Karpas-422 (cell line): Measurements from ENCODE around the gene ITGB6. TPM values are rescaled to one million over a fixed set of nuclear protein-coding genes. Genes with fewer than 3 reads are reported as not detected.

Experiments
- DNase-seq: peaks from one replicate; pipeline ENCODE4 v3.0.0-alpha.2; 2015
- H2AFZ ChIP-seq: fragments of 200-600 bp; sonication (generic); 2 replicates; pipeline ENCODE4 v1.6.1; 2014; ENCODE audit warnings: antibody characterized with exemption, low read length, mixed read lengths
- H3K27ac ChIP-seq: fragments of 200-600 bp; sonication (generic); 2 replicates; pipeline ENCODE4 v1.5.1; 2014; ENCODE audit warnings: mild to moderate bottlenecking, low read length, moderate library complexity
- H3K27me3 ChIP-seq: fragments of 200-600 bp; sonication (generic); 2 replicates; pipeline ENCODE4 v1.6.1; 2014; ENCODE audit warnings: low read length, mixed read lengths
- H3K36me3 ChIP-seq: fragments of 200-600 bp; sonication (generic); 2 replicates; pipeline ENCODE4 v1.6.1; 2014; ENCODE audit warnings: low read length, mixed read lengths; ENCODE audit not compliant: insufficient read depth
- H3K4me1 ChIP-seq: fragments of 200-600 bp; sonication (generic); 2 replicates; pipeline ENCODE4 v1.6.1; 2014; ENCODE audit warnings: mild to moderate bottlenecking, low read length, mixed read lengths
- H3K4me2 ChIP-seq: fragments of 200-600 bp; sonication (generic); 2 replicates; pipeline ENCODE4 v1.6.1; 2014; ENCODE audit warnings: low read length, low read depth, mild to moderate bottlenecking; ENCODE audit not compliant: poor library complexity, severe bottlenecking
- H3K4me3 ChIP-seq: fragments of 200-600 bp; sonication (generic); 2 replicates; pipeline ENCODE4 v1.5.1; 2014; ENCODE audit warnings: mild to moderate bottlenecking, antibody characterized with exemption, low read length, mixed read lengths
- H3K79me2 ChIP-seq: fragments of 200-600 bp; sonication (generic); 2 replicates; pipeline ENCODE4 v1.6.1; 2014; ENCODE audit warnings: mild to moderate bottlenecking, low read length, mixed read lengths
- H3K9ac ChIP-seq: fragments of 200-600 bp; sonication (generic); 2 replicates; pipeline ENCODE4 v1.6.0; 2014; ENCODE audit warnings: low read length
- H3K9me2 ChIP-seq: fragments of 200-600 bp; sonication (generic), shearing (Covaris generic); replicated peaks from 2 replicates; pipeline ENCODE4 v1.6.0; 2014; ENCODE audit warnings: mild to moderate bottlenecking, low read length, moderate library complexity; ENCODE audit not compliant: insufficient read depth
- H3K9me3 ChIP-seq: fragments of 300-700, 200-600 bp; sonication (generic); 2 replicates; pipeline ENCODE4 v1.6.1; 2014; ENCODE audit warnings: low read length, mixed read lengths
- H4K20me1 ChIP-seq: fragments of 200-600 bp; sonication (generic); 2 replicates; pipeline ENCODE4 v1.6.1; 2014; ENCODE audit warnings: mild to moderate bottlenecking, antibody characterized with exemption, low read length, low read depth; ENCODE audit not compliant: insufficient read depth
- total RNA-seq: library from RNA; depleted of rRNA; stranded (reverse); fragments of >200 nt; shearing (Covaris generic); gene quantifications from 2 replicates; pipeline ENCODE4 v1.2.3, GENCODE V29; 2014; ENCODE audit warnings: low replicate concordance

ITGB6 gene
- total RNA-seq, 1 experiment from 2014 or later = not detected

GRCh38 chr2:160214461-160215445, 14.7 kb upstream of the ITGB6 start:
- H3K4me3 ChIP-seq = no peak overlapping the region
- no peak overlapping the region for H3K27ac ChIP-seq
- H3K4me2 ChIP-seq = no peak overlapping the region
- H3K79me2 ChIP-seq = no peaks in the 10 kb centered on the region
- H3K9ac ChIP-seq = no peak overlapping the region
- H4K20me1 ChIP-seq = no peaks in the 10 kb centered on the region
- H3K4me1 ChIP-seq = no peaks in the 10 kb centered on the region
- H2AFZ ChIP-seq = no peak overlapping the region
- no peaks in the 10 kb centered on the region for H3K9me2 ChIP-seq
- no peaks in the 10 kb centered on the region for H3K36me3 ChIP-seq
- H3K27me3 ChIP-seq = no peaks in the 10 kb centered on the region
- H3K9me3 ChIP-seq = no peaks in the 10 kb centered on the region
- DNase-seq = no peak

- no peak overlapping the region for H3K27ac ChIP-seq
- no peaks in the 10 kb centered on the region for H3K9me3 ChIP-seq
- no peak overlapping the region for H3K9ac ChIP-seq
- H4K20me1 ChIP-seq = no peaks in the 10 kb centered on the region
- H3K36me3 ChIP-seq = no peaks in the 10 kb centered on the region
- no peaks in the 10 kb centered on the region for H3K27me3 ChIP-seq
- no peaks in the 10 kb centered on the region for H3K4me1 ChIP-seq
- no peaks in the 10 kb centered on the region for H3K9me2 ChIP-seq
- H3K4me3 ChIP-seq = no peak overlapping the region
- no peaks in the 10 kb centered on the region for H3K79me2 ChIP-seq
- no peak for DNase-seq
- H2AFZ ChIP-seq = no peak overlapping the region
- no peak overlapping the region for H3K4me2 ChIP-seq
Measured at GRCh38 chr2:160213511-160213910, 13.4 kb upstream of the ITGB6 start.

- Histone ChIP-seq H3K27ac (no peak overlapping the region), H3K4me2 (no peak overlapping the region), H3K9me3 (peaks cover 4% of the 10 kb centered on the region; the same call in 1 of the 2 replicates), H3K36me3 (no peaks in the 10 kb centered on the region), H3K9me2 (no peaks in the 10 kb centered on the region), H3K9ac (no peak overlapping the region), H3K79me2 (no peaks in the 10 kb centered on the region), H3K4me3 (no peak overlapping the region), H3K27me3 (no peaks in the 10 kb centered on the region), H2AFZ (no peak overlapping the region), H4K20me1 (no peaks in the 10 kb centered on the region), H3K4me1 (no peaks in the 10 kb centered on the region)
- DNase-seq = peak; percentile 89
Measured at GRCh38 chr2:160210599-160211138, 10.6 kb upstream of the ITGB6 start.

GRCh38 chr2:160209516-160209856, 9.4 kb upstream of the ITGB6 start:
- DNase-seq = no peak
- no peaks in the 10 kb centered on the region for H3K4me1 ChIP-seq
- H3K9me2 ChIP-seq = no peaks in the 10 kb centered on the region
- H3K4me2 ChIP-seq = no peak overlapping the region
- H3K79me2 ChIP-seq = no peaks in the 10 kb centered on the region
- no peaks in the 10 kb centered on the region for H3K27me3 ChIP-seq
- H3K4me3 ChIP-seq = no peak overlapping the region
- H4K20me1 ChIP-seq = no peaks in the 10 kb centered on the region
- no peak overlapping the region for H3K9ac ChIP-seq
- no peaks in the 10 kb centered on the region for H3K36me3 ChIP-seq
- no peak overlapping the region for H3K27ac ChIP-seq
- H3K9me3 ChIP-seq = peaks cover 4% of the 10 kb centered on the region; the same call in 1 of the 2 replicates
- no peak overlapping the region for H2AFZ ChIP-seq

GRCh38 chr2:160208655-160209515, 8.8 kb upstream of the ITGB6 start:
- Histone ChIP-seq H3K4me2 (no peak overlapping the region), H3K4me3 (no peak overlapping the region), H3K36me3 (no peaks in the 10 kb centered on the region), H3K27ac (no peak overlapping the region), H2AFZ (no peak overlapping the region), H3K9me2 (no peaks in the 10 kb centered on the region), H3K27me3 (no peaks in the 10 kb centered on the region), H3K4me1 (no peaks in the 10 kb centered on the region), H4K20me1 (no peaks in the 10 kb centered on the region), H3K79me2 (no peaks in the 10 kb centered on the region), H3K9ac (no peak overlapping the region), H3K9me3 (peaks cover 4% of the 10 kb centered on the region; the same call in 1 of the 2 replicates)
- DNase-seq = no peak

GRCh38 chr2:160207804-160208654, 8.0 kb upstream of the ITGB6 start:
- Histone ChIP-seq H2AFZ (no peak overlapping the region), H4K20me1 (no peaks in the 10 kb centered on the region), H3K9me2 (no peaks in the 10 kb centered on the region), H3K27ac (no peak overlapping the region), H3K4me1 (no peaks in the 10 kb centered on the region), H3K9ac (no peak overlapping the region), H3K4me2 (no peak overlapping the region), H3K9me3 (peaks cover 4% of the 10 kb centered on the region; the same call in 1 of the 2 replicates), H3K79me2 (no peaks in the 10 kb centered on the region), H3K36me3 (no peaks in the 10 kb centered on the region), H3K4me3 (no peak overlapping the region), H3K27me3 (no peaks in the 10 kb centered on the region)
- no peak for DNase-seq

GRCh38 chr2:160207271-160207670, 7.2 kb upstream of the ITGB6 start:
- Histone ChIP-seq H4K20me1 (no peaks in the 10 kb centered on the region), H3K27ac (no peak overlapping the region), H3K79me2 (no peaks in the 10 kb centered on the region), H3K9me2 (no peaks in the 10 kb centered on the region), H3K9me3 (peaks cover 4% of the 10 kb centered on the region; the same call in 1 of the 2 replicates), H3K4me1 (no peaks in the 10 kb centered on the region; the same call in 1 of the 2 replicates), H3K9ac (no peak overlapping the region), H3K36me3 (no peaks in the 10 kb centered on the region), H3K4me3 (no peak overlapping the region), H2AFZ (no peak overlapping the region), H3K27me3 (no peaks in the 10 kb centered on the region), H3K4me2 (no peak overlapping the region)
- no peak for DNase-seq
